ENCODE measurements around the gene TDRD3.

Gene TDRD3

DNA sequence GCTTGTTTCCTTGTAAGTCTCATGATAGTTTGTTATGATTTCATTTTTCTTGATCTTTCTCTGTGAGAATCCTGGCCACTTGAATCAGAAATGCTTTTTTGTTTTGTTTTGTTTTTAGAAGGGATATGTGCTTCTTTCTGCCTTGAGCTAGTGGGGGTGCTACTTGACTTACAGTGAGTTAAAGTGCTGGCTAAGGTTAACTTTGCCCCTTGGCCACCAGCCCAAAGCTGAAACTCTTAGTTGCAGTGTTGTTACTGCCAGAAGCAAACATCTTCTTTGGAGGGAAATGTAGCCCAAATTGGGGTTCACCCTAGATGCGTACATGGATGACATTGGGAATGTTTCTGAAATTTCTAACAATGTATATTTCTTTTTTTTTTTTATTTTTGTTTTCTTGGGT is 57.4 kb downstream of the TDRD3 start:
- no peaks in the 10 kb centered on the region for H3K4me1 ChIP-seq (ENCODE audit: control insufficient read depth, insufficient read depth, low read length)
- no peaks in the 10 kb centered on the region for H3K36me3 ChIP-seq (ENCODE audit: control insufficient read depth in 2 of 2, insufficient read depth in 2 of 2, low read length in 2 of 2)
- H3K27ac ChIP-seq (ENCODE audit: low read length) = no peak overlapping the region
- H3K9me3 ChIP-seq (ENCODE audit: control insufficient read depth in 2 of 2, low read length in 2 of 2) = no peaks in the 10 kb centered on the region
- H3K9ac ChIP-seq (ENCODE audit: low read length in 2 of 2) = no peak overlapping the region
- H3K27me3 ChIP-seq (ENCODE audit: control insufficient read depth in 1 of 2, insufficient read depth in 2 of 2, low read length in 2 of 2) = no peaks in the 10 kb centered on the region
- no peak overlapping the region for H3K4me3 ChIP-seq (ENCODE audit: low read length in 2 of 2)

DNA sequence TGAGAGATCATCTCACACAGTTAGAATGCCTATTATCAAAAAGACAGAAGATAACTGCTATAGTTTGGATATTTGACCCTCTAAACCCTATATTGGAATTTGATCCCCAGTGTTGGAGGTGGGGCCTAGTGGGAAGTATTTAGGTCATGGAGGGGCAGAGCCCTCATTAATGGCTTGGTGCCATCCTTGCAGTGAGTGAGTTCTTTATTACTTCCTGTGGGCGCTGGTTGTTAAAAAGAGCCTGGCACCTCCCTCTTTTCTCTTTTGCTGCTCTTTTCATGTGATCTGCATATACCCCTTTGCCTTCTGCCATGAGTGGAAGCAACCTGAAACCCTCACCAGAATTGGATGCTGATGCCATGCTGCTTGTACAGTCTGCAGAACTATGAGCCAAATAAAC is 66.8 kb downstream of the TDRD3 start:
- Histone ChIP-seq H3K9ac (ENCODE audit: low read length in 2 of 2) (no peak overlapping the region), H3K4me1 (ENCODE audit: control insufficient read depth, insufficient read depth, low read length) (no peaks in the 10 kb centered on the region), H3K27ac (ENCODE audit: low read length) (no peak overlapping the region), H3K4me3 (ENCODE audit: low read length in 2 of 2) (no peak overlapping the region), H3K36me3 (ENCODE audit: control insufficient read depth in 2 of 2, insufficient read depth in 2 of 2, low read length in 2 of 2) (peaks cover 6 to 12% of the 10 kb centered on the region in 2 donors), H3K27me3 (ENCODE audit: control insufficient read depth in 1 of 2, insufficient read depth in 2 of 2, low read length in 2 of 2) (no peaks in the 10 kb centered on the region), H3K9me3 (ENCODE audit: control insufficient read depth in 2 of 2, low read length in 2 of 2) (no peaks in the 10 kb centered on the region)

DNA sequence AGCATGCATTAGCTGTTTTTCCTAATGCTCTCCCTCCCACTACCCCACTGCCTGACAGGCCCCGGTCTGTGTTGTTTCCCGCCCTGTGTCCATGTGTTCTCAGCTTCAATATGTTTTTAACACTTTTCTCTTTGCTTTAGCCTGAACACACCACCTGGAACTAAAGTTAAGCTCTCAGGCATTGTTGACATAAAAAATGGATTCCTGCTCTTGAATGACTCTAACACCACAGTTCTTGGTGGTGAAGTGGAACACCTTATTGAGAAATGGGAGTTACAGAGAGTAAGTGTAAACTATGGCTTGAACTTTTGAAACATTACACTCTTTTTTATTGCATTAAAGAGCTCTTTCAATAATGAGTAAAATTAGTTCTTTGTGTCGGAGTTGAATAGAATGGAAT is 70.1 kb downstream of the TDRD3 start:
- Histone ChIP-seq H3K4me1 (ENCODE audit: control insufficient read depth, insufficient read depth, low read length) (no peaks in the 10 kb centered on the region), H3K9ac (ENCODE audit: low read length in 2 of 2) (no peak overlapping the region), H3K27me3 (ENCODE audit: control insufficient read depth in 1 of 2, insufficient read depth in 2 of 2, low read length in 2 of 2) (no peaks in the 10 kb centered on the region), H3K9me3 (ENCODE audit: control insufficient read depth in 2 of 2, low read length in 2 of 2) (no peaks in the 10 kb centered on the region), H3K27ac (ENCODE audit: low read length) (no peak overlapping the region), H3K4me3 (ENCODE audit: low read length in 2 of 2) (no peak overlapping the region), H3K36me3 (ENCODE audit: control insufficient read depth in 2 of 2, insufficient read depth in 2 of 2, low read length in 2 of 2) (peaks cover 1 to 18% of the 10 kb centered on the region in 2 donors)

DNA sequence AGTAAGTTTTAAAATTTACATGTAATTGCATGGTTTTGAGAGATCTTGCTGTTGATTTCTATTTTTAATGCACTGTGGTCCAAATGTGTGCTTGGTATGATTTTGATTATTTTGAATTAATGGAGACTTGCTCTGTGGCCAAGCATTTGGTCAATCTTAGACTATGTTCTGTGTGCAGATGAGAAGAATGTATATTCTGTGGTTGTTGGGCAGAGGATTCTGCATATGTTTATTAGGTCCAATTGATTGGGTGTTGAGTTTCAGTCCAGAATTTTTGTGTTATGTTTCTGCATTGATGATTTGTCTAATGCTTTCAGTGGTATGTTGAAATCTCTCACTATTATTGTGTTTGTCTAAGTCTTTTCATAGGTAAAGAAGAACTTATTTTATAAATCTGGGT is 82.3 kb downstream of the TDRD3 start:
- H3K27me3 ChIP-seq (ENCODE audit: control insufficient read depth in 1 of 2, insufficient read depth in 2 of 2, low read length in 2 of 2) = no peaks in the 10 kb centered on the region
- no peak overlapping the region for H3K4me3 ChIP-seq (ENCODE audit: low read length in 2 of 2)
- H3K9ac ChIP-seq (ENCODE audit: low read length in 2 of 2) = no peak overlapping the region
- no peaks in the 10 kb centered on the region for H3K4me1 ChIP-seq (ENCODE audit: control insufficient read depth, insufficient read depth, low read length)
- H3K27ac ChIP-seq (ENCODE audit: low read length) = no peak overlapping the region
- peaks cover 0 to 5% of the 10 kb centered on the region in 2 donors for H3K36me3 ChIP-seq (ENCODE audit: control insufficient read depth in 2 of 2, insufficient read depth in 2 of 2, low read length in 2 of 2)
- peaks cover 0 to 9% of the 10 kb centered on the region in 2 donors for H3K9me3 ChIP-seq (ENCODE audit: control insufficient read depth in 2 of 2, low read length in 2 of 2)

DNA sequence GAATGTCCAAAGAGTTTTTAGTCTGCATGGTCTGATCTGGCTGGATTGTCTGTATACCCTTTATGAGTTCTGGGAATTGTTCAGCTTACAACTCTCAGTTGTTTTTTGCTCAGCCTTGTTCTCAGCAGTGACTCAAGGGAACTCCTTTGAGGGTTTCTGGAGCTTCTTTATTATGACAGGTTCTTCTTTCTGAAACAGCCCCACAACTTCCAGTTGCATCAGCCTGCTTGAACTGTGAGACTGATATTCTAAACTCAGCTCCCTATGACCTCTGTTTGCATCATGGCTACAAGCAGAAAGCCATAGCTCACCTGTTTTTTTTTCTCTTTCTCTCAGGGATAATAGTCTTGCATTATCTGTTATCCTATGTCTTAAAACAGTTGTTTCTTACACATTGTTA is 85.0 kb downstream of the TDRD3 start:
- no peaks in the 10 kb centered on the region for H3K4me1 ChIP-seq (ENCODE audit: control insufficient read depth, insufficient read depth, low read length)
- no peaks in the 10 kb centered on the region for H3K27me3 ChIP-seq (ENCODE audit: control insufficient read depth in 1 of 2, insufficient read depth in 2 of 2, low read length in 2 of 2)
- H3K9ac ChIP-seq (ENCODE audit: low read length in 2 of 2) = no peak overlapping the region
- H3K27ac ChIP-seq (ENCODE audit: low read length) = no peak overlapping the region
- peaks cover 0 to 5% of the 10 kb centered on the region in 2 donors for H3K9me3 ChIP-seq (ENCODE audit: control insufficient read depth in 2 of 2, low read length in 2 of 2)
- H3K36me3 ChIP-seq (ENCODE audit: control insufficient read depth in 2 of 2, insufficient read depth in 2 of 2, low read length in 2 of 2) = peaks cover 4 to 8% of the 10 kb centered on the region in 2 donors
- no peak overlapping the region for H3K4me3 ChIP-seq (ENCODE audit: low read length in 2 of 2)

DNA sequence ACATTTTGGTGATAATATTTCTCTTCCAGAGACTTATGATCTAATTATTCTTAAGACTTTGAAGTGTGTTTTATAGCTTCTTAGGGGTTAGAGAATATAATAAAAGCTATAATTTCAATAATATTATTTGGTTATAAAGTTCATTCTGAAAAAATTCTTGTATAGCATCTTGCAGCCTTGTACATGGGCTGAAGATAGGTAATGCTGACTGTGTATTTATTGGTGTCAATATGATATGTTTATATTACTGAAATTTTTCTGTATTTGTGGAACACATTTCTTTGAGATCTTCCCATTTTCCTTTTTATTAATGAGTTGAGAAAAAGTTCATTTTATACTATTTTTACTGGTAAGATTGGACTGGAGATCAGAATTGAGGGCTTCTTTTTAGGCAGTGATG is 87.8 kb downstream of the TDRD3 start:
- peaks cover 4 to 11% of the 10 kb centered on the region in 2 donors for H3K36me3 ChIP-seq (ENCODE audit: control insufficient read depth in 2 of 2, insufficient read depth in 2 of 2, low read length in 2 of 2)
- H3K9me3 ChIP-seq (ENCODE audit: control insufficient read depth in 2 of 2, low read length in 2 of 2) = peaks cover 0 to 5% of the 10 kb centered on the region in 2 donors
- H3K9ac ChIP-seq (ENCODE audit: low read length in 2 of 2) = no peak overlapping the region
- H3K27ac ChIP-seq (ENCODE audit: low read length) = no peak overlapping the region
- no peaks in the 10 kb centered on the region for H3K4me1 ChIP-seq (ENCODE audit: control insufficient read depth, insufficient read depth, low read length)
- H3K4me3 ChIP-seq (ENCODE audit: low read length in 2 of 2) = no peak overlapping the region
- H3K27me3 ChIP-seq (ENCODE audit: control insufficient read depth in 1 of 2, insufficient read depth in 2 of 2, low read length in 2 of 2) = no peaks in the 10 kb centered on the region

DNA sequence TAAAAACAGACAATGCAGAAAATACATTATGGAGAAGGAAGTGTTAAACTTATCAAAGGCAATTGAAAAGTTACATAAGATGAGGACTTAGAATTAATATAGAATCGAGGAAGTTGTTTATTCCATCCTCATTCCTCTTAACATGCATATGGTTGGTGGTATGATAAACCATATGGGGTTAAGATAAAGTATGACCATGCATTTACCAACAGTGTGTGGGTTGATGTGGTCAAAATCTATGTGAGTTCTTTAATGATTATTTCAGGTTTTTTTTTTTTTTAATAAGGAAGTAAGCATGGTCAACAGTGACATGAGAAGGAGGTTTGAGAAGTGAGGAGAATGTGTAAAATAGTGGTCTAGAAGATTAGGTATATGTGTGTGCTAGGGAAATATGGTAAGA is 94.5 kb downstream of the TDRD3 start:
- Histone ChIP-seq H3K36me3 (ENCODE audit: control insufficient read depth in 2 of 2, insufficient read depth in 2 of 2, low read length in 2 of 2) (peaks cover 0 to 3% of the 10 kb centered on the region in 2 donors), H3K4me1 (ENCODE audit: control insufficient read depth, insufficient read depth, low read length) (no peaks in the 10 kb centered on the region), H3K4me3 (ENCODE audit: low read length in 2 of 2) (no peak overlapping the region), H3K27me3 (ENCODE audit: control insufficient read depth in 1 of 2, insufficient read depth in 2 of 2, low read length in 2 of 2) (no peaks in the 10 kb centered on the region), H3K9ac (ENCODE audit: low read length in 2 of 2) (no peak overlapping the region), H3K27ac (ENCODE audit: low read length) (no peak overlapping the region), H3K9me3 (ENCODE audit: control insufficient read depth in 2 of 2, low read length in 2 of 2) (no peaks in the 10 kb centered on the region)

DNA sequence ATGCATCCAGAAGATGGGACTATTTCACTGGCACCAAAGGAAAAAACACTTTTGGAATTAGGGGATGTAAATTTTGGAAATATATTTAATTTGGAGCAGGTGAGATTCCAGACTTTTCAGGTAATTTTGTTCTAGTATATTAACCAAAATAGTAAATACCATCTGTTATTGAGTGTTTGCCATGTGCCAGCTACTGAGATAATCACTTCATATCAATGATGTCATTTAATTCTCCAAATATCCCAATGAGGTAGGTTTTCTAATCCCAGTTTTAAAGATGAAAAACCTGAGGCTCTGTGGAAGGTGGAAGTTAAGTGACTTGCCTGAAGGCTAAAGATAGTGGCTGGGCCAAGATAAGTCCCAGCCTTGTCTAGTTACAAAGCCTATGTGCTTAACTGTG is 95.2 kb downstream of the TDRD3 start:
- H3K27ac ChIP-seq (ENCODE audit: low read length) = no peak overlapping the region
- H3K9ac ChIP-seq (ENCODE audit: low read length in 2 of 2) = no peak overlapping the region
- no peak overlapping the region for H3K4me3 ChIP-seq (ENCODE audit: low read length in 2 of 2)
- H3K27me3 ChIP-seq (ENCODE audit: control insufficient read depth in 1 of 2, insufficient read depth in 2 of 2, low read length in 2 of 2) = no peaks in the 10 kb centered on the region
- H3K4me1 ChIP-seq (ENCODE audit: control insufficient read depth, insufficient read depth, low read length) = no peaks in the 10 kb centered on the region
- no peaks in the 10 kb centered on the region for H3K9me3 ChIP-seq (ENCODE audit: control insufficient read depth in 2 of 2, low read length in 2 of 2)
- peaks cover 3 to 7% of the 10 kb centered on the region in 2 donors for H3K36me3 ChIP-seq (ENCODE audit: control insufficient read depth in 2 of 2, insufficient read depth in 2 of 2, low read length in 2 of 2)

DNA sequence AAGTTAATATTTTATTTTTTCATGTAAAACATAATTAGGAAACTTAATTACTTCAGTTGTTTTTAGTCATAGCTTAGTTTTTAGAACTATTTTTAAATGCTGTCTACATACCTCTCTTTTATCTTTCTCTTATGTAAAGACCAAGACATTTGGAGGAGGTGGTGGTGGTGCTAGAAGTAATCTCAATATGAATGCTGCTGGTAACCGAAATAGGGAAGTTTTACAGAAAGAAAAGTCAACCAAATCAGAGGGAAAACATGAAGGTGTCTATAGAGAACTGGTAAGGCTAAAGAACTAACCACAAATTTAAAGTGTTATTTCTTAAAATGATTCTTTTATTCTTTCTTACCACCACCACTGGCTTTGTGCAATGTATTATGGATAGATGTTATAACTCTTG is 97.3 kb downstream of the TDRD3 start:
- Histone ChIP-seq H3K27ac (ENCODE audit: low read length) (no peak overlapping the region), H3K4me3 (ENCODE audit: low read length in 2 of 2) (no peak overlapping the region), H3K36me3 (ENCODE audit: control insufficient read depth in 2 of 2, insufficient read depth in 2 of 2, low read length in 2 of 2) (peaks cover 7 to 8% of the 10 kb centered on the region in 2 donors), H3K27me3 (ENCODE audit: control insufficient read depth in 1 of 2, insufficient read depth in 2 of 2, low read length in 2 of 2) (no peaks in the 10 kb centered on the region), H3K9ac (ENCODE audit: low read length in 2 of 2) (no peak overlapping the region), H3K4me1 (ENCODE audit: control insufficient read depth, insufficient read depth, low read length) (no peaks in the 10 kb centered on the region), H3K9me3 (ENCODE audit: control insufficient read depth in 2 of 2, low read length in 2 of 2) (no peaks in the 10 kb centered on the region)

DNA sequence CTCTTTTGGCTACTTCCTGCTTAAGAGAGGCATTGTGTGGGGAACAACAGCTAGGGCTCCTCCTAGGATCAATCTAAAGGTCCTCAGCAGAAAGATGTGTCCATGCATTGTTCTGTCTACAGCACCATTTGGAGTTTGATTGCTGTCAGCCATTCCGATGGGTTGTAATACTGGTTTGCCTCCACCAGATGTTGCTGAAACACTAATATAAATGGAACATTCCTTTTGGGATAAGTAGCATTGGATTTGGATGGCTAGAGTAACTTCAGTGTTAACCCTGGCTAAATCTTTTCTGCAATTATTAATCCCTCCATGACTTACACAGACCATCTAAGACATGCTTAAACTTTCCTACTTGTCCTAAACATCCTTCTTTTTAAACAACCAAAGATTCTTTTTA is 104.2 kb downstream of the TDRD3 start:
- no peak overlapping the region for H3K27ac ChIP-seq (ENCODE audit: low read length)
- H3K4me1 ChIP-seq (ENCODE audit: control insufficient read depth, insufficient read depth, low read length) = no peaks in the 10 kb centered on the region
- peaks cover 5 to 6% of the 10 kb centered on the region in 2 donors for H3K9me3 ChIP-seq (ENCODE audit: control insufficient read depth in 2 of 2, low read length in 2 of 2)
- H3K27me3 ChIP-seq (ENCODE audit: control insufficient read depth in 1 of 2, insufficient read depth in 2 of 2, low read length in 2 of 2) = no peaks in the 10 kb centered on the region
- peaks cover 15 to 17% of the 10 kb centered on the region in 2 donors for H3K36me3 ChIP-seq (ENCODE audit: control insufficient read depth in 2 of 2, insufficient read depth in 2 of 2, low read length in 2 of 2)
- no peak overlapping the region for H3K4me3 ChIP-seq (ENCODE audit: low read length in 2 of 2)
- H3K9ac ChIP-seq (ENCODE audit: low read length in 2 of 2) = no peak overlapping the region

DNA sequence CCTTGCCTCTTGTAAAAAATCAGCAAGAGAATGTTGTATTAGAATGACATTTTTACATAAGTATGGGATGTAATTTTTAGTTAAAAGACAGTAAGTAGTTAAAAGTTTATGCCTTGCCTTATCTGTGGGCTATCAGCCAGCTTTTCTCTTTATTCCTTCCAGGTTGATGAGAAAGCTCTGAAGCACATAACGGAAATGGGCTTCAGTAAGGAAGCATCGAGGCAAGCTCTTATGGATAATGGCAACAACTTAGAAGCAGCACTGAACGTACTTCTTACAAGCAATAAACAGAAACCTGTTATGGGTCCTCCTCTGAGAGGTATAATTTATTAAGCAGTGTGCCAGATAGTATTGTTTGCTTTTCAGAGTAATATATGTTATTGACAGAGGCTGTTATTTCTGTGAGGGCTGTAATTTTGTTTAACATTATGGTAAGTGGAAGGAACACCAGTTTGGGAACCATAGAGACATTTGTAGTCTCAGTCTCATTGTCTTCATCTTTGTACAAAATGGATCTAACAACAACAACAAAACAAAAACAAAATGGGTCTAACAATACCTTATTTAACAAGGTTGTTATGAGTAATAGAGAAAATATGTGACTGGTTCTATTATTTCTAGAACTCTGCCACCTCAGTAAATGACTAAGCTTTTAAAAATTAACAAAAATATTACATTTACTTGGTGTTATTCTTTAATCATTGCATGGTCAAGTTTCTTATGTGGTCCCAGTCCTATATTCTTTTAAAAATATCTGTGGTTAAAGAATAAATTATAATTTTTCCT is 112.8 kb downstream of the TDRD3 start:
- Histone ChIP-seq H3K9me3 (ENCODE audit: control insufficient read depth in 2 of 2, low read length in 2 of 2) (no peaks in the 10 kb centered on the region), H3K4me1 (ENCODE audit: control insufficient read depth, insufficient read depth, low read length) (no peaks in the 10 kb centered on the region), H3K4me3 (ENCODE audit: low read length in 2 of 2) (no peak overlapping the region), H3K36me3 (ENCODE audit: control insufficient read depth in 2 of 2, insufficient read depth in 2 of 2, low read length in 2 of 2) (peaks cover 7% of the 10 kb centered on the region in 2 donors), H3K27ac (ENCODE audit: low read length) (no peak overlapping the region), H3K9ac (ENCODE audit: low read length in 2 of 2) (no peak overlapping the region), H3K27me3 (ENCODE audit: control insufficient read depth in 1 of 2, insufficient read depth in 2 of 2, low read length in 2 of 2) (no peaks in the 10 kb centered on the region)
